Epidermal melanocyte (primary cell): ENCODE data around the gene BTBD9.
"Not testable (repeated sequence)": the region's sequence is repeated elsewhere in the genome, so short reads cannot be mapped to it uniquely, and the experiment has no call there.

ENCODE experiments used
- DNase-seq: peaks from one replicate; pipeline ENCODE4 v3.0.0; 2011; ENCODE audit warnings: low spot score; ENCODE audit not compliant: insufficient read length

Gene BTBD9

GRCh38 chr6:38124224-38124926 lies 515.4 kb downstream of the BTBD9 start:
- DNase-seq: not testable (repeated sequence)

DNA sequence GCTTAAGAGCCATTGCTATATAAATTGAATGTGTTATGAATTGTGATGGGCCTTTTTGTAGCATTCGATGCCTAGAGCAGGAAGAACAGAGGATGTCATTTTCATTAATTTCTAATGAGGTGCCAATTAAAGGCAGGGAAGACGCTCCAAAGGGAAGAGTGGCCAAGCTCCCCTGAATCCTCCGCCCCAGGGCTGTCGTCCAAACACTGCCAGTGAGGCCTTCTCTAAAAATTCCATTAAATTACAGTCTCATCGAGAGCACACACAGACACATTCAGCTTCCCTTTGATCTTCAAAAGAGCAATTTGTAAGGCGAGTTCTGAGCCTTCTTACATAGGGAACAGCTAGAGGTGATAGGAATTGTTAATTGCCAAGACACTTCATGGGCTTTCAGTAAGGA lies 520.2 kb downstream of the BTBD9 start:
- DNase-seq: no peak

DNA sequence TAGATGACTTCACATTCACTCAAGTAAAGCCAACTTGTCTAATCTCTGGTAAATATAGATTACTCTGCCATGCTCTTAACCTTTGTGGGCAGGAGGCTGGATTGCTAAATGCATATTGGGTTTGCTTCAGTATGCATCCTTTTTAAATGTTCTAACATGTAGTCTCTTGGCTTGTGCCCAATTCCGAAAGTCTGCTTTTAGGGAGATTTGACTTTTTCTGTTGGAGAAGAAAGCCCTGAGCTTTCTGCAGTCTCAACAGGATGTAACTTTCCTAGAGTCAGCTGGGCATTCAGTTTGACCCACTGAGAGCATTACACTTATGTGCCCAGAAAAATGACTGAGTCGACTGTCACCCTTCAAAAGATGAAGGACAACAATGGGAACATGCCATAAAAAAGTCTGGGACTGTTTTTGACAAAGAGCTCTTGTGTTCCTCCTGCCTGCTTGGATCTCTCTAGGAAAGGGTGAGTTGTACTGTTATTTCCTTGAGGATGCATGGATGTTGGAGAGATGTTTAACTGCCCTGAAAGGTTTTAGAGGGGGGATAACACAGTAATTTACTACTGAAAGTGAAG lies 520.9 kb downstream of the BTBD9 start:
- DNase-seq: no peak
